ENCODE data around the gene TRAPPC2L. TPM values are rescaled to one million over a fixed set of nuclear protein-coding genes. Genes with fewer than 3 reads are reported as not detected.

Gene TRAPPC2L
- total RNA-seq, 1 donor from 2014 or later = 95.1 TPM

DNA sequence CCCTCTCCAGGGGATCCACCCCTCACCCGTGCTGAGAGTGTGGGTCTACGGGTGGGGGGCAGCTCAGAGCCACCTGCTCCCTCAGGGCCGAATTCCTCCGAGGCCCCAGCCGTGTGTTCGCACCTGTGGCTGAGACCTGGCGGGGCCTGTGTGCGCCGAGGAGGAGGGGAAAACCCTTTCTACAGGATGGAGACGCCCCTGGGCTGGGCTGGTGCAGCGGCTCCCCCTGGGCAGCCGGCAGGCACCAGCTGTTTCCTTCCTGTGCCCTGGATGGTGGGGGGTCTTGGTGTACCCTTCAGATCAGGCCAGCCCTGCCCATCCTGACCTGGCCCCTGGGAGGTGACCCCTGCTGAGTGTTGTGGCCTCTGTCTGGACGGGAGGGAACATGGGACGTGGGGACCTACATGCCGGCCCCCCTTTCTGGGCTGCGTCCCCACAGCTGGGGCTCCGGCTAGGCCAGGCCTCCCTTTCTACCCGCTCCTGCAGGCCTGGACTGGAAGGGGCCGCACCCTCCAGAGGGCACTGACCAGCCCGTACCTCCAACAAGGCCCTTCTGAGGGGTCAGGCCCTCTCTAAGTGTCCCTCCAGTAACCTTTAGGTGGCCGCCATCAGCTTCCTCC lies 37.9 kb downstream of the TRAPPC2L start:
- Mint-ChIP-seq H3K4me1 (no peaks in the 10 kb centered on the region), H3K36me3 (ENCODE audit: low read depth) (no peaks in the 10 kb centered on the region), H3K9me3 (no peaks in the 10 kb centered on the region), H3K27me3 (ENCODE audit: low read depth) (no peaks in the 10 kb centered on the region), H3K27ac (ENCODE audit: unreplicated experiment) (no peak overlapping the region), H3K4me3 (no peak overlapping the region)
- TF ChIP-seq, protein P1, sequence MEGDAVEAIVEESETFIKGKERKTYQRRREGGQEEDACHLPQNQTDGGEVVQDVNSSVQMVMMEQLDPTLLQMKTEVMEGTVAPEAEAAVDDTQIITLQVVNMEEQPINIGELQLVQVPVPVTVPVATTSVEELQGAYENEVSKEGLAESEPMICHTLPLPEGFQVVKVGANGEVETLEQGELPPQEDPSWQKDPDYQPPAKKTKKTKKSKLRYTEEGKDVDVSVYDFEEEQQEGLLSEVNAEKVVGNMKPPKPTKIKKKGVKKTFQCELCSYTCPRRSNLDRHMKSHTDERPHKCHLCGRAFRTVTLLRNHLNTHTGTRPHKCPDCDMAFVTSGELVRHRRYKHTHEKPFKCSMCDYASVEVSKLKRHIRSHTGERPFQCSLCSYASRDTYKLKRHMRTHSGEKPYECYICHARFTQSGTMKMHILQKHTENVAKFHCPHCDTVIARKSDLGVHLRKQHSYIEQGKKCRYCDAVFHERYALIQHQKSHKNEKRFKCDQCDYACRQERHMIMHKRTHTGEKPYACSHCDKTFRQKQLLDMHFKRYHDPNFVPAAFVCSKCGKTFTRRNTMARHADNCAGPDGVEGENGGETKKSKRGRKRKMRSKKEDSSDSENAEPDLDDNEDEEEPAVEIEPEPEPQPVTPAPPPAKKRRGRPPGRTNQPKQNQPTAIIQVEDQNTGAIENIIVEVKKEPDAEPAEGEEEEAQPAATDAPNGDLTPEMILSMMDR (conservative IDR thresholded peaks at IDR 0.05) = no peak
- DNase-seq (ENCODE audit: low read depth, low spot score) = no peak

DNA sequence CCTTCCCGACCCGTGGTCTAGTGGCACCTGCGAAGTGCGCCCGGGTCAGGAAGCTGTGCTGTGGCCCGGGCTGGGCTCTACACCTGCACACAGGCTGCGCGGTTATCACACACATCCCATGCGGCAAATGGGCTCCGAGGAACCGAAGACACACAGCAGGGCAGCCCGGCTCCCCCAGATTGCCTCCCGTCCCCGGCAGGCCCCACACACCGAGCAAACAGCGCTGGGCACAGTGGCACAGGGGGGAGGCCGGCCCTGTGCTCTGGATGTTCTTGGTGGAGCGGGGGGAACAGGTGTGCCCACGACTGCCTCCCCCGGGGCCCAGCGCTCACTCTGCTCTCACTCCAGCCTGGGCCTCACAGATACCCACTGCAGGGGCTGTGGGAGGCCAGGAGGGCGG lies 38.4 kb downstream of the TRAPPC2L start:
- no peaks in the 10 kb centered on the region for H3K27me3 Mint-ChIP-seq (ENCODE audit: low read depth)
- no peak overlapping the region for H3K27ac Mint-ChIP-seq (ENCODE audit: unreplicated experiment)
- no peaks in the 10 kb centered on the region for H3K36me3 Mint-ChIP-seq (ENCODE audit: low read depth)
- no peaks in the 10 kb centered on the region for H3K9me3 Mint-ChIP-seq
- no peak for DNase-seq (ENCODE audit: low read depth, low spot score)
- H3K4me3 Mint-ChIP-seq = no peak overlapping the region
- TF ChIP-seq, protein P1 (conservative IDR thresholded peaks at IDR 0.05) = no peak
- H3K4me1 Mint-ChIP-seq = no peaks in the 10 kb centered on the region

DNA sequence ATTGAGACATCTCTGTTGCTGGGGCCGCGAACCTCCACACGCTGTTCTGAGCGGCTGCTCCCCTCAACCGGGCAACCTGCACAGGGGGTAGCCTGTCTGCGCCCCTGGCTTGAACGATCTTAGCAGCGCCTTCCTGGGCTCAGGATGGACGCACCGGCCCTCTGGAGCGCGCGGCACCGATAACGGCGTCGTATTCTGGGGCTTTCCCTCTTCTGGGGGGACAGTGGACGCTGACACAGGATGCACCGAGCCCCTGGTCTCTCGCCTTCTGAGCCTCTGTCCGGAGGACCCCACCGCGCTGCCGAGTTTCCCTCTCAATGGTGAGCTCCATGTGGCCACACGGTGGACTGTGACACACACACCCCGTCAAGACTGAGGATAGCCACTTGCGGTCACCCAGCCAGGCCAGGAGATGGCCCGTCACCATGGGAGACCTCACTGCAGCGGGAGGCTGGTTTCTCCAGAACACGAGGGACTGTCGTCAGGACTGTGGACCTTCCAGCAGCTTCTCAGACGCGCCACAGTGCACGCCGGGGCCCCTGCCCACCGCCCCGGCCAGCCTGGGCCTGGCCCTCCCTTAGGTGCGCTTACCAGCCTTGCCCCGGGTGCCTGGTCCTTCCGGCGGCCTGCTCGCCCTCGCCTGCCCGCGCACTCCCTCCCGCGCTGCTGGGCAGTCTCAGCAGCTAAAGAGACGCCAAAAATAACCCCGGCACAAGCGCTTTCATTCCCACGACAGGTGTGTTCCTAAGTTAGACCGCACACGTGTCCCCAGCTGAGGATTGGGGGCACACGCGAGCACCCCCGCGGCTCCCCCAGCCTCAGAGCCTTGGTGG lies 39.5 kb downstream of the TRAPPC2L start:
- no peaks in the 10 kb centered on the region for H3K27me3 Mint-ChIP-seq (ENCODE audit: low read depth)
- TF ChIP-seq, protein P1 (conservative IDR thresholded peaks at IDR 0.05) = no peak
- no peak overlapping the region for H3K4me3 Mint-ChIP-seq
- H3K36me3 Mint-ChIP-seq (ENCODE audit: low read depth) = no peaks in the 10 kb centered on the region
- no peak overlapping the region for H3K27ac Mint-ChIP-seq (ENCODE audit: unreplicated experiment)
- no peaks in the 10 kb centered on the region for H3K9me3 Mint-ChIP-seq
- H3K4me1 Mint-ChIP-seq = no peaks in the 10 kb centered on the region
- no peak for DNase-seq (ENCODE audit: low read depth, low spot score)

DNA sequence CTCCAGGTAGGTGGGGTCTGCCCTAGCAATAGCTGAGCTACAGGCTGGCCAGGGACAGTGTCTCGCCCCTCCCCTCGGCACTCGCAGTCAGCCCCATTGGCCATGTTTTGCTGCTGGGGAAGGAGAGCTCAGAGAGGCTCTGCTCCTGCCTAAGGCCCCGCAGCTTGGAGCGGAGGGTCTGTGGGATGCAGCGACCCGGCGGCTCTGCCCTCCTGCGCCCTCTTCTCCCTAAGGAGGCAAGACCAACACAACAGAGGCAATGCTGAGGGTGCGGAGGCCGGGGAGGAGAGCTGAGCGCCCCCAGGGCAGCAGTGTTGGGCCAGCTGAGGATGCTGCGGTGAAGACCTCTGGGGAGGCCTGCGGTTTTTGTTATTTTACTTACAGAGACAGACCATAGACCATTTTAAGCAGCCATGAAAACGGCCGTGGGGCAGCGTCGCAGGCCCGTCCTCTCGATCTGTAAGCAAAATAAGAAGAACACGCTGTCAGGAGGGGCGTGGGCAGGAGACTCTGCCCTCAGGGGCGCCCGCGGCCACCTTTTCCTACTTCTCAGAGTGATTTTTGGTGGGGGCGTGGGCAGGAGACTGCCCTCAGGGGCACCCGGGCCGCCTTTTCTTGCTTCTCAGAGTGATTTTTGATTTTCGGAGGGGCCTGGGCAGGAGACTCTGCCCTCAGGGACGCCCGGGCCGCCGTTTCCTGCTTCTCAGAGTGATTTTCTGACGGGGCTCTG lies 40.9 kb downstream of the TRAPPC2L start:
- Mint-ChIP-seq H3K4me1 (no peaks in the 10 kb centered on the region), H3K27ac (ENCODE audit: unreplicated experiment) (no peak overlapping the region), H3K36me3 (ENCODE audit: low read depth) (no peaks in the 10 kb centered on the region), H3K27me3 (ENCODE audit: low read depth) (no peaks in the 10 kb centered on the region), H3K9me3 (no peaks in the 10 kb centered on the region), H3K4me3 (no peak overlapping the region)
- no peak for DNase-seq (ENCODE audit: low read depth, low spot score)
- TF ChIP-seq, protein P1 (conservative IDR thresholded peaks at IDR 0.05) = no peak

DNA sequence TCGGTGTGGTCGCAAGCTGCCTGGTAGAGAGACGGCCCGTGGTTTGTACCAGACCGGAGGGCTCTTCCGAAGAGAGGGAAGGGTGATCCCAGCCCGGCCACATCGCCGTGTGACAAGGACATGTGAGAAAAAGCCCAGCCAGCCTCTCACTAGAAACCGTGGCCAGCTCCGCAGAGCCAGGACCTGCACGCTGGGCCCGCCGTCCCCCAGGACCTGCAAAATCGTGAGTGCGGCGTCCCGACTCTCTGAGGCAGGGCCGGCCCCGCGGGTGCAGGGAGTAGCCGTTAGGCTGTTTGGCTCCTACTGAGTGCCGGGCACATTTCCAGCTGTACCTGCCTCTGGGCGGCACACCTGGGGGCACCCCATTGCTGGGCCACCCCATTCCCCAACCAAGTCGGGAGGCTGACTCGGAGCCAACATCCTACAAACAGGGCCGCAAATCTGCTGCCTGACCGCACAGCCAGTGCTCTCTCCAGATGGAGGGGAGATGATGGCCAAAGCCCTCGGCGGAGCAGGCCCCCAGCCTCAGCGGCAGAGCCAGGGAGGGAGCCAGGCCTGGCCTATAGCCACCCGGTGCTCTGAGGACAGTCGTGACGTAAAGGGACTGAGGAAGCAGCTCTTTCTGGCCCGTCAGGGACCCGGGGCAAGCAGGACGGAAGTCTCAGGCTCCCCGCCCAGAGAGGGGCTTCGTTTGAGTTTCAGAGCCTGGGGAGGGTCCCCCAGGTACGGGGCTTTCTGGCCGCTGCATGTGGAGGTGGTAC lies 43.2 kb downstream of the TRAPPC2L start:
- no peak for DNase-seq (ENCODE audit: low read depth, low spot score)
- Mint-ChIP-seq H3K4me3 (no peak overlapping the region), H3K36me3 (ENCODE audit: low read depth) (no peaks in the 10 kb centered on the region), H3K27me3 (ENCODE audit: low read depth) (no peaks in the 10 kb centered on the region), H3K9me3 (no peaks in the 10 kb centered on the region), H3K27ac (ENCODE audit: unreplicated experiment) (no peak overlapping the region), H3K4me1 (no peaks in the 10 kb centered on the region)
- TF ChIP-seq, protein P1 (conservative IDR thresholded peaks at IDR 0.05) = no peak
